Psoas muscle (tissue), 8 donors: Measurements from ENCODE around the gene MADD. TPM values are rescaled to one million over a fixed set of nuclear protein-coding genes. Genes with fewer than 3 reads are reported as not detected.

ENCODE experiments used
- ATAC-seq, 4 donors: fragments of 200-7000 bp; cut with Tn5 transposase; one replicate each; pipeline ENCODE4 v1.9.1; 2020; ENCODE audit warnings: moderate library complexity in 3 of 4, mild to moderate bottlenecking in 2 of 4
- DNase-seq, 2 donors: peaks; one replicate each; pipeline ENCODE4 v3.0.0-alpha.2; 2020
- H3K27ac ChIP-seq: fragments of 200-600 bp; one replicate; pipeline ENCODE4 v1.8.0; 2022
- H3K27me3 ChIP-seq, 3 donors: fragments of 200-600 bp in 1 of 3; one replicate each; pipeline versions ENCODE4 v1.6.1 to v1.8.0; 2013 to 2022; ENCODE audit warnings: low read length in 2 of 3, mild to moderate bottlenecking in 2 of 3, moderate library complexity in 1 of 3; ENCODE audit not compliant: insufficient read depth in 3 of 3
- H3K36me3 ChIP-seq, 2 donors: fragments of 200-600 bp in 1 of 2; one replicate each; pipeline versions ENCODE4 v1.6.1 to v1.8.0; 2013 to 2022; ENCODE audit warnings: low read depth in 1 of 2, mild to moderate bottlenecking in 1 of 2, moderate library complexity in 1 of 2; ENCODE audit not compliant: insufficient read depth in 1 of 2
- H3K4me1 ChIP-seq: fragments of 200-600 bp; one replicate; pipeline ENCODE4 v1.8.0; 2022
- H3K4me3 ChIP-seq: fragments of 200-600 bp; one replicate; pipeline ENCODE4 v1.8.0; 2022; ENCODE audit warnings: mild to moderate bottlenecking
- H3K9me3 ChIP-seq: fragments of 200-600 bp; one replicate; pipeline ENCODE4 v1.8.0; 2022
- CTCF ChIP-seq: fragments of 200-600 bp; IDR thresholded peaks from one replicate; pipeline ENCODE4 v1.8.0; 2022; ENCODE audit warnings: antibody characterized with exemption
- WGBS, 3 donors: extraction: QIAGEN DNeasy Blood & Tissue Kit; methylation state at CpG; one replicate each; pipeline versions ENCODE4 v1.1.6 to v1.1.7; 2013; 5-methylcytosine and 5-hydroxymethylcytosine counted together
- intact Hi-C, 2 donors: fragments of 100-400 bp; cut with DNase I; formaldehyde crosslinking; loops; one replicate each; pipeline versions ENCODE4 v1.11.0 to v1.14.2; 2022
- polyA plus RNA-seq, 3 donors: library from polyadenylated mRNA; stranded (reverse); fragments of 200-250 nt; gene quantifications; one replicate each; pipeline ENCODE4 v1.2.3, GENCODE V29; 2013
- total RNA-seq, 4 donors: library from RNA; stranded (reverse); fragmentation: NEBNext Ultra II Directional in 2 of 4; extraction: Animal tissue kit (Norgen Biotek cat#: 25700) in 2 of 4; gene quantifications; one replicate each; pipeline versions ENCODE4 v1.2.1 to v1.2.4, GENCODE V29; 2021 to 2023
- donor health status: healthy with polysubstance abuse.
- donor health status: DM: no; HTN: no; CAD: no; lungs with moderate emphysema.
- donor health status: Bipolar disorder and iron deficiency.
- donor health status: healthy.
- donor health status: DM: yes; HTN: yes; CAD: no.
- donor health status: DM: no; HTN: no; CAD: no.
- donor health status: DM: no; HTN: no; CAD: no.
- donor health status: DM: yes; HTN: yes; CAD: no.

Gene MADD
- total and polyA plus RNA-seq, 7 donors: 11.5 to 33.6 (median 19.5) TPM

DNA sequence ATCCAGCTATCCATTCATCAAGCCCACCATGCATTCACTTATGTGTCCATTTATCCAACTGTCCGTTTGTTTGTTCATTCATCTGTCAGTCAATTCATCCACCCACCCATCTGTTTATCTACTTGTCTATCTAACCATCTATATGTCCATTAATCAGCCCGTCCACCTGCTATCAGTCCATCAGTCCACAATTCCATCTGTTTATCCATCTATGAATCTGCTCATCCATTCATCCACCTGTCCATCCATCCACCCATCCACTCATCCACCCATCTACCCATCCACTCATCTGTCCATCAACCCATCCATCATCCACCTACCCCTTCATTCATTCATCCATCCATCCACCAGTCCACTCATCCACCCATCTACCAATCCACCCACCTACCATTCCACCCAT lies 109.4 kb downstream of the MADD start:
- DNase-seq (no peak), ATAC-seq (no peak)
- Histone ChIP-seq H3K27ac (no peak overlapping the region), H3K4me3 (no peak overlapping the region), H3K36me3 (no peaks in the 10 kb centered on the region), H3K9me3 (no peaks in the 10 kb centered on the region), H3K4me1 (no peaks in the 10 kb centered on the region), H3K27me3 (no peaks in the 10 kb centered on the region)
- WGBS, 3 donors: 91 to 95% (median 91%) methylated on average over 2 of the region's 2 CpGs
- TF ChIP-seq CTCF: no peak
- intact Hi-C loops: no loop called here

Other genes with a start within 250 kb of the MADD start
- gene ARFGAP2, start 93.3 kb upstream of the MADD start, total RNA-seq: 100 to 1,000 TPM in 1 of 4 donors, 10 to 100 TPM in 3; 80.2 to 138 (median 86.5) TPM
- 10 to 100 TPM; 58.7 to 84.3 (median 60.8) TPM for gene ARFGAP2, start 93.3 kb upstream of the MADD start, polyA plus RNA-seq
- 100 to 1,000 TPM; 210 to 430 (median 348) TPM for gene PACSIN3, start 83.7 kb upstream of the MADD start, total RNA-seq
- 100 to 1,000 TPM in 2 of 3 donors, 10 to 100 TPM in 1; 90.4 to 303 (median 167) TPM for gene PACSIN3, start 83.7 kb upstream of the MADD start, polyA plus RNA-seq
- gene DDB2, start 55.2 kb upstream of the MADD start, total RNA-seq: 1 to 10 TPM; 5.1 to 9.3 (median 6.9) TPM
- 10 to 100 TPM in 1 of 3 donors, 1 to 10 TPM in 2; 3.8 to 11.5 (median 4.3) TPM for gene DDB2, start 55.2 kb upstream of the MADD start, polyA plus RNA-seq
- 10 to 100 TPM in 3 of 4 donors, 1 to 10 TPM in 1; 7.1 to 17.8 (median 15.3) TPM for gene ACP2, start 21.3 kb upstream of the MADD start, total RNA-seq
- gene ACP2, start 21.3 kb upstream of the MADD start, polyA plus RNA-seq: 10 to 100 TPM; 13.1 to 19.0 (median 18.5) TPM
- 10 to 100 TPM in 1 of 4 donors, 1 to 10 TPM in 3; 3.9 to 12.6 (median 5.2) TPM for gene NR1H3, start 12.1 kb upstream of the MADD start, total RNA-seq
- 1 to 10 TPM; 6.2 to 9.3 (median 7.6) TPM for gene NR1H3, start 12.1 kb upstream of the MADD start, polyA plus RNA-seq
- gene MYBPC3, start 82.6 kb downstream of the MADD start, total RNA-seq: 1 to 10 TPM in 1 of 4 donors, under 1 TPM in 3; 0.44 to 1.3 (median 0.69) TPM
- under 1 TPM; 0.01 to 0.13 (median 0.07) TPM for gene MYBPC3, start 82.6 kb downstream of the MADD start, polyA plus RNA-seq
- gene SPI1, start 108.4 kb downstream of the MADD start, total RNA-seq: 1 to 10 TPM; 3.6 to 8.3 (median 5.6) TPM
- 1 to 10 TPM; 1.6 to 3.5 (median 3.1) TPM for gene SPI1, start 108.4 kb downstream of the MADD start, polyA plus RNA-seq
- 10 to 100 TPM; 14.7 to 26.9 (median 19.9) TPM for gene SLC39A13, start 138.5 kb downstream of the MADD start, total RNA-seq
- 10 to 100 TPM; 27.0 to 35.3 (median 29.1) TPM for gene SLC39A13, start 138.5 kb downstream of the MADD start, polyA plus RNA-seq
- 100 to 1,000 TPM; 141 to 255 (median 191) TPM for gene PSMC3, start 156.3 kb downstream of the MADD start, total RNA-seq
- gene PSMC3, start 156.3 kb downstream of the MADD start, polyA plus RNA-seq: 100 to 1,000 TPM; 300 to 346 (median 316) TPM
- gene RAPSN, start 179.0 kb downstream of the MADD start, total RNA-seq: 10 to 100 TPM; 47.5 to 90.6 (median 59.5) TPM
- gene RAPSN, start 179.0 kb downstream of the MADD start, polyA plus RNA-seq: 10 to 100 TPM; 37.6 to 79.3 (median 50.0) TPM